ENCODE measurements around the gene SKI.
"Not testable (repeated sequence)": the region's sequence is repeated elsewhere in the genome, so short reads cannot be mapped to it uniquely, and the experiment has no call there.

The SKI gene

GRCh38 chr1:2313651-2314261 is 85.6 kb downstream of the SKI start:
- no peak for DNase-seq

GRCh38 chr1:2314273-2314802 is 86.2 kb downstream of the SKI start:
- DNase-seq = no peak

- DNase-seq = no peak
Measured at GRCh38 chr1:2314803-2315673, 86.9 kb downstream of the SKI start.

- DNase-seq = no peak
Measured at GRCh38 chr1:2315674-2316450, 87.7 kb downstream of the SKI start.

- DNase-seq = no peak
Measured at GRCh38 chr1:2316451-2316961, 88.4 kb downstream of the SKI start.

- no peak for DNase-seq
Measured at GRCh38 chr1:2317230-2318065, 89.3 kb downstream of the SKI start.

GRCh38 chr1:2318314-2319278 is 90.5 kb downstream of the SKI start:
- no peak for DNase-seq

GRCh38 chr1:2319291-2319690 is 91.2 kb downstream of the SKI start:
- no peak for DNase-seq

GRCh38 chr1:2320006-2320405 is 91.9 kb downstream of the SKI start:
- DNase-seq = no peak

- no peak for DNase-seq
Measured at GRCh38 chr1:2320760-2321667, 92.9 kb downstream of the SKI start.

GRCh38 chr1:2322065-2322571 is 94.0 kb downstream of the SKI start:
- no peak for DNase-seq

GRCh38 chr1:2322581-2323211 is 94.6 kb downstream of the SKI start:
- DNase-seq = no peak

GRCh38 chr1:2323451-2323974 is 95.4 kb downstream of the SKI start:
- no peak for DNase-seq

GRCh38 chr1:2324553-2325366 is 96.6 kb downstream of the SKI start:
- DNase-seq = no peak

- no peak for DNase-seq
Measured at GRCh38 chr1:2326524-2326923, 98.4 kb downstream of the SKI start.

- not testable (repeated sequence) for DNase-seq
Measured at GRCh38 chr1:2327162-2327561, 99.0 kb downstream of the SKI start.

GRCh38 chr1:2327841-2328240 is 99.7 kb downstream of the SKI start:
- no peak for DNase-seq
